ENCODE data around the gene TBX6.
A peak's percentile ranks its signal among the peaks of the same experiment; 100 is the strongest.

The TBX6 gene

DNA sequence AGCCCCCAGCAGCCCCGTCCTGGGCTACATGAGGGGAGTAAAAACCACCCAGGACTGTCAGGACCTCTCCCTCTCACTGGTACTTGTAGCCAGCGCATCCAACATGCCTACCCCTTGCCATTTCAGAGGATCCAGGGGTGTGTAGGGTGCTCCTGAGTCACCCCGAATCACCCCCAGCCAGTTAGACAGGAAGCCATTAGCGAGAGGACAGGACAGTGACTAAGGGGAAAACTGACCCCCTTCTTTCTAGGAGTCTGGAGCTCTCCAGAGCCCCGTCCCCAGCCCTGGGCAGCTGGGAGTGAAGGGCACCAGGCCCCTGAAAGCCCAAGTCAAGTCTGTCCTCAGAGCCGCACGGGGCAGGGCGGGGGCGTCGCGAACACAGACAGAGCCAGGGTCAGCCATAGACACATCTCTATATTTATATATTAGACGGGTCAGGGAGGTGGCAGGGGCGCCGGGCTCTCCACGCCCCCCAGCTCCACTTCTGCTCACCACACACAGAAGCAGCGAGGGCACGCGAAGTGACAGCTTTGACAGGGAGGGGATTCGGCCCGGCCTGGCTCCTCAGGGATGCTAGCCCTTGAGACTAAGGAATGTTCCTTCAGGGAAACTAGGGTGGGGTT, 22.1 kb upstream of the TBX6 start:
- DNase-seq (ENCODE audit: low spot score): no peak

DNA sequence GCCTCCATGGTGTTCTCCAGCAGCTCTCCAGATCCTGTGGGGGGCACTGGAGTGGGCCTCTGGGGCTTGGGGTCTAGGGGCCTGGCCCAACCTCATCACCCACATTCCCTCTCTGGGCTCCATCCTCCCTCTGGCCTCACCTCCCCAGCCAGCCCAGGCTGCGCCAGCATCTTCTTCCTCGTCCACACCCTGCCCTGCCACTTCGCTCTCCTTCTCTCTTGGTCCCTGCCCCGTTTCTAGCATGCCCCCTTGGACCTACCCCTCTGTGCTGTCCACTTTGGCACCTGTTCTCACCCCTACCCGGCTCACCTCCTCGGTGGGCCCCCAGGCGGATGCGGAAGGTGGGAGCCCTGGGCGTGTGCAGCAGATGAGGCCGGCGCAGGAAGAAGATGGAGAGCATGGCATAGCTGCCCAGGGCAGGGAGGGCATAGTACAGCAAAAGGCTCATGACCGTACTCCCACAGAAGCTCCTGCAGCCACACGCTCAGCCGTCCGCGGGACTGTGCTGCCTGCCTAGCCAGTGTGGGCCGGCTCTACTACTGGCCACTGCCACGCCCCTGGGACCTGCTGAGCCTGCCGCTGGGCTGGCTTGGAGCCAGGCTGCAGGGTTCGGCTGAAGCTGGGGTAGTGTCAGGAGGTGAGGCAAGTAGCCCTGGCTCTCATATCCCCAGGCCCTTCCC, 21.4 kb upstream of the TBX6 start, which contains the start of gene GDPD3:
GDPD3 (minus strand) TSS at position 507 of the 680 bp plus-strand sequence; CDS start at position 448, 59 bp downstream.
- no peak for DNase-seq (ENCODE audit: low spot score)

DNA sequence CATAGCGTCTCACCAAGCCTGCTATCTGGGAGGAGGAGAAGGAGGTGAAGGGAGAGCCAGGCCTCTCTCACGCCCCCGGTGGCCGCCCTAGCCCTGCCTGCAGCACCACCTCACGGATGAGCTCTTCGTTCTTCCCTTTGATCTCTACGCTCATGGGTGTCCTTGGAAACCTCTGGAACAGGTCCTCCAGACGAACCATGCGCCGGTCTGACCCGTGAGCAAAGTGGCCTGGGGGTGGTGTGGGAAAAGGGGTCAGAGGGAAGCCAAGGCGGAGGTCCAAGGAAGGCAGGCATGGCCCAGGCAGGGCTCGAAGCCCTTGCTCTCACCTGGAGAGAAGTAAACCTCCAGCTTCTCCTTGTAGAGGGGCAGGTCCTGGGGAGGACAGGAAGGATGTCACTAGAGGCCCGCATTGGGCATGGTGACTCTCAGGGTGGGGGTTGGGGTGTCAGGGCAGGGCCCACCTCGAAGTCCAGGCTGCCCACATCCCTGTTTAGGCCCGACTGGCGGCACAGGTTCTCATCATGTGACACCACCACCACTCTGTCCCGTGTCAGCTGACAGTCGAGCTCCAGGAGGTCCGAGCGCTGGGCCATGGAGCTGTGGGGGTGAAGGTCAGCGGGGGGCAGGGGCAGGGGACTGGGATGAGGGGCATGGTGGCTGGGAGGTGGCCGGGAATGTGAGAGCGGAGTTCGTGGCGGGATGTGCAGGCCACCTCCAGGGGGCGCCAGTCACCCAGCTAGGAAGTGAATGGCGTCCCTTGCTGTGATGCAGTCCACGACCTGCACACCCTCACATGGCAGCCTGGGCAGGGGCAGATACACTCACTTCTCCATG, 20.7 kb upstream of the TBX6 start:
- DNase-seq (ENCODE audit: low spot score): peak; percentile 49

DNA sequence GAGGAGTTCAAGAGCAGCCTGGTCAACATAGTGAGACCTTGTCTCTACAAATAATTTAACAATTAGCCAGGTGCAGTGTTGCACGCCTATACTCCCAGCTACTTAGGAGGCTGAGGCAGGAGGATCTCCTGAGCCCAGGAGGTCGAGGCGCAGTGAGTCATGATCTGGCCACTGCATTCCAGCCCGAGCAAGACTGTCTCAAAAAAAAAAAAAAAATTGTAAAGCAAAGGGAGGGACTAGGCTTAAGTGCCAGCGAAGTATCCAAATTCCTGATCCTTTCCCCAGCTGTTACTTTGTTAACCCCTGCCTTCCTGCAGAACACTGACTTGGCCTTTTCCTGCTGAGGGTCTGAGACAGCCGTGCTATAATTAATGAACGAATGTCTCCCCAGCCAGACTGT, 18.9 kb upstream of the TBX6 start:
- DNase-seq (ENCODE audit: low spot score): no peak

DNA sequence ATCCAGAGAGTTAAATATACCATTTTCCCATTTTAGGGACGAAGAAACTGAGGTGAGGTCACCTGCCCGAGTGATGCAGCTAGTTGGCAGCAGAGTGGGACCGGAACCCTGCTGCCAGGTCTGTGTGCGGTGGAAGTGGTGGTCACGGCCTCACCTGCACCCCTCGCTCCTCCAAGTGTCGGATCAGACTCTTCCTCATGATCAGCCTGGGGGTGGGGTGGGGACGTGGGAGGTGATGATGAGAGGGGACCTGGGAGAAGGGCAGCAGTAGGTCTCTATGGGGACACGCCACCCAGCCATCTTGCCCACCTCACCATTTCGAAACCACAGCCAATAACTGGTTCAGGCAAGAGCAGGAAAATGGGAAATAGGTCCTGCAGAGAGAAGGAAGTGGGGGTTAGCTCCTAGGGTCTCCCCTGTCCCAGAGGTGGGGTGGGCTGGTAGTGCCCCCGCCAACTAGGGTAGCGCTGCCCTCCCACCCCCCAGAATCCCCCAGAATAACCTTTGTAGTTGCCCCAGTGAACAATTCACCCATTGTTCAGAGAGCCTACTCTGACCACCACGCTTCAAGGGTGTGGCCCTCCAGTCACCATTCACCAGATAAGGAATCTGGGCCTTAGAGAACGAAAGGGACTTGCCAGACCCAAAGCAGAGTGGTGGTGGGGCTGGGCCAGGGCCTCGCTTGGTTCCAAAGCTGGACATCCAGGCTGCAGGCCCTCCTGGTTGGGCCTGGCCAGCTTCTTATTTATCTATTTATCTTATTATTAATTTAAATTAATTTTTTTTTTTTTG, 16.5 kb upstream of the TBX6 start:
- no peak for DNase-seq (ENCODE audit: low spot score)

DNA sequence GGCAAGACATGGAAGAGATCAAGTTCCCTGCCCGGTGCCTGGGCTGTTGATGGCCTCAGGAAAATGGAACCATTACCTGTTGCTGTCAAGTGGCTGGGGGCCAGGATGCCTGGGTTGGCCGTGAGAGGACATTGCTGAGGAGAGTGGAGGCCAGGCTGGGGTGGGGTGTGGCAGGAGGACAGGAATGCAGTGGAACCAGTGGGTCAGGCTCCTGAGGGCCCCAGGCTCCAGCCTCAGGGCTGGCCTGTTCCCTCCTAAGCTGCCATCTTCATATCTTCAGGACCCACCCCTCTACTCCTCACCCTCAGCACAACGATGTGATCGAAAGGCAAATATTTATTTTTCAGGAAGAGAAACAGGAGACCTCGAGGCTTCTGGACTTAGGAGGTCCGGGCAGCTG, 12.8 kb upstream of the TBX6 start:
- DNase-seq (ENCODE audit: low spot score): no peak

DNA sequence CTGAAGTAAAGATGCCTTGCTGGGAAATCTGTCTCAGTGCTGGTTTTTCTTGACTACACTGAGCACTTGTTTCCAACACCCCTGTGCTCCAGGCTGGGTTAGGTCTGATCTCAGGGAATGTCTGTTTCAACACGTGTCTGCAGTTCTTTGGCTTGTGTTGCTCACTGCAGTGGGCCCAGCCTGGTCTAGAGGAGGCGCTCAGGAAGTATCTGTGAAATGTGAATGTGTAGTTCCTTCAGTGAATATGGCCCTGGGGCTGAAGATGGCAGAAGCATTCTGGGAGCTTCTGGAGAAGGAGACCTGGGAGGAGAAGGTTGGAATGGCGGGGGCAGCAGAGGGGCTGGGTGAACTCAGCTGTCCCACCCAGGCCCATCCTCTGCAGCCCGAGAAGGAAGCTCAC, 12.4 kb upstream of the TBX6 start:
- no peak for DNase-seq (ENCODE audit: low spot score)

DNA sequence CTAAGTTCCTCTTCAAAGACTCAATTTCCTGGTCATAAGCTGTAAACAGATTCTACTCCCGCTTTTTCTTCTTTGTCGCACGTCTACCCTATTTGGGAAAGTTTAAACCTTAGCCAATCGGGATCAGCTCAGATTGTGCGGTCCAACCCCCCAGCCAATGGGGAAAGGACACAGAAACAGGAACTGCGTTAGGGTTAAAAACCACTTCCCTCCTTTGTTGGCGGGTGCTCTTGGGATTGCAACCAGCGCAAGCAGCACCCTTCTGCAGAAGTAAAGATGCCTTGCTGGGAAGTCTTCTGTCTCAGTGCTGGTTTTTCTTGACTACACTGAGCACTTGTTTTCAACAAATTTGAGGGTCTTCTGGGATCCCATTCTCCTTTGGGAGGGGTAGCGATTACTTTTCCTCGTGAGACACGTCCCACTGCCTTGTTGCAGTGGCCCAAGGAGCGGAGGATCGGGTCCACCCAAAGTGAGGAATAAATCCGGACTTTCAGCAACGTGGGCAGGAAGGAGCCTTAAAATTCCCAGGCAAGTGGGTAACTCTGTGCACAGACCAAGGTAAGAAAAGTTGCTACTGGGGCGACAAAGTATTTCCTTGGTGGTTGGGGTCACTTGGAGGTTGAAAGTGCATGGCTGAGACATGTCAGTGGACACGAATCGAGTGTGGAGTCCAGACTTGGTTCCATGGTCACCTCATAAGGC, 5.3 kb upstream of the TBX6 start:
- no peak for DNase-seq (ENCODE audit: low spot score)

DNA sequence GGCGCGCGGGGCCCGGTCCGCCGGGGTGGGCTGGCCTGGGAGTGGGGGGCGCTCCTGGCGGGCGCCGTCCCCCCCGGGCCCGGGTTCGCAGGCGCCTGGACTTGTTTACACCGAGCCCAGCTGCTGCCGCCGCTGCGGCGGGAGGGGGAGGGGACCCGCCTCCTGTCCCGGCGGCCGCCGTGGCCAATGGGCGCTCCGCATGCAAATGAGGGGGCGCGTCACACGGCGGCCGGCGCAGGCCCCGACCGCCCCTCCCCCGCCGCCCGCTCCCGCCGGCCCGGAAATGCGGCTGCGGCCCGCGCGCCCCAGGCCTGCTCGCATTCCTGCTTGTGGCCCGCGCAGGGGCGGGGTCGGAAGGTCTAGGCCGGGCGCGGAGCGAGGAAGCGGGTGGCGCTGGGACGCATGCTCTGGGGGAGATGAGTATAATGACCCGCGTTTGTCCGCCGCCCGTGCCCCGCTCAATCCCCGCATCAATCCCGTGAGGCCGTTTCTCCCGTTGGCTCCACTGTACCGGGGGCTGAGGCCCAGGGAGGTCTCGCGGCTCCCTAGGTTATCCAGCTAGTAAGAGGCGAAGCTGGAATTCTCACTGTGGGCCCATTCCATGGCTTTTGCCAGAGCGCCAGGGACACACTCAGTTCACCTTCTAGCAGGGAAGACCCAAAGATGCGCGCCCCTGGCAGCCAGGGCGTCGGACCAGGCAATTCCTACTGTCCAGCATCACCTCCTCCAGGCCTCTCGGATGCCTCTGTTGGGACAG, 4.6 kb upstream of the TBX6 start, which contains the start of gene YPEL3:
YPEL3 (minus strand) TSS at position 109 of the 757 bp plus-strand sequence. CDS start 731 bp downstream, outside the sequence.
- DNase-seq (ENCODE audit: low spot score): peak; percentile 90

DNA sequence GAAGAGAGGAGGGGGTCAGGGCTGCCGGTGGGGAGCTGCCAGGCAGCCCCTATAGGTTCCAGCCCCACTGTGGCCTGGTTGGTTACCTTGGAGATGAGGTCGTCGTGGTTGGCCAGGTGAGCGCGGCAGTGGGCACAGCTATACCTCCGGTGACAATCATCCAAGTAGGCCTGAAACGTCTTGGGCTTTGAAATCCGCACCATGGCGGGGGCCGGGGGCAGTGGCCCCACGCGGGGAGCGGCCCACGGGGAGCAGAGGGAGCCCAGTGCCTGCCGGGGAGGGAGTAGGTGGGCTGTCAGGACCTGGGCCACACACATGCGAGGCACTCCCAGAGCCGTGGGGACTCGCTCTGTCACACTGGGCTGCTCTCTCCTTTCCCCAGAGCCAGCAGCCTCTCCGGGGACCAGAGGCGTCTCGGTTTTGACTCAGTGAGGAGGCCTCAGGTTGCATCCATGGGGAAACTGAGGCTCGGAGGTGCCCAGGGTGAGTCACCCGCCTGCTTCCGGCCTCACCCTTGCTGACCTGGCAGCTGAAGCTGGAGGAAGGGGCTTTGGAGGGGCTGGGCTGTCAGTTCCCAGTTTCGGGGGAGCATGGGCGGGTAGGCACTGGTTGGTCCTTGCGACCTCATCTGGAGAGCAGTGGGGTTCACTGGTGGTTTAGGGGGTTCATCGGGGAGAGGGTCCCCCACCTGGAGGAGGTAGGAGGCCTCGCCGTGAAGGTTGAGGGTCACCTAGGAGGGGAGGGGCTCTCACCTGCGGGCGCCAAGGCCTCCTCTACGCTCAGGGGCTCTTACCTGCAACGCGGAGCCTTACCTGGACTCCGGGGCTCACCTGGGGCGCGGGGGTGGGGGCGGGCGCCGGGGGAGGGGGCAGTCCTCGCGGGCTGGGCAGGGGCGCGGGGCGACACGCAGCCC, 3.7 kb upstream of the TBX6 start:
- DNase-seq (ENCODE audit: low spot score): no peak

DNA sequence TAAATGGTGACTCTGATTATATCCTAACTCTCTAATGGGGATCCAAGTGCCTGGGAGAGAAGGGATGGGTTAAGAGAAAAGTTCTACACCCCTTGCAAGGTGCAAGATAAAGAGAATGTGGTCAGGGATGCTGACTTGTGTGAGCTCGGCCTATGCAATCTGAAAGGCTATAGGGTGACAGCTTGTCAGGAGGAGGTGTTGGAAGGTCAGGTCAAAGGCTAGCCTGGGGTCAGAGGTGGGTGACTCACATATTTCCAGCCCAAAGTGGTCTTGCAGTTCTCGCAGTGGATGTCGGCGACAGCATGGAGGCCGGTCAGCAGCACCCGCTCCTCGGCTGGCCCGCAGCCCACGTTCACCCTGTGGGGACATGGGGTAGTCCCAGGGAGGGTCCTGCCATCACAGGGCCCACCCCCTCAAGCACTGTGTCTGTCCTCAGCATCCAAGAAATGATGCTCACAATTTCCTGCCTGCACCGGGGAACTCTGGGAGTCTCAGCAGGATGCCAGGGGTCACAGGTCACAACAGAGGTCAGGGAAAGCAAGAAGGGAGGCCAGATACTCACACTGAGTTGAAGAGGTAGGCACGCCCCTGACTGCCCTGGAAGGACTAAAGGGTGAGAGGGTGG, 2.9 kb upstream of the TBX6 start:
- DNase-seq (ENCODE audit: low spot score): no peak

DNA sequence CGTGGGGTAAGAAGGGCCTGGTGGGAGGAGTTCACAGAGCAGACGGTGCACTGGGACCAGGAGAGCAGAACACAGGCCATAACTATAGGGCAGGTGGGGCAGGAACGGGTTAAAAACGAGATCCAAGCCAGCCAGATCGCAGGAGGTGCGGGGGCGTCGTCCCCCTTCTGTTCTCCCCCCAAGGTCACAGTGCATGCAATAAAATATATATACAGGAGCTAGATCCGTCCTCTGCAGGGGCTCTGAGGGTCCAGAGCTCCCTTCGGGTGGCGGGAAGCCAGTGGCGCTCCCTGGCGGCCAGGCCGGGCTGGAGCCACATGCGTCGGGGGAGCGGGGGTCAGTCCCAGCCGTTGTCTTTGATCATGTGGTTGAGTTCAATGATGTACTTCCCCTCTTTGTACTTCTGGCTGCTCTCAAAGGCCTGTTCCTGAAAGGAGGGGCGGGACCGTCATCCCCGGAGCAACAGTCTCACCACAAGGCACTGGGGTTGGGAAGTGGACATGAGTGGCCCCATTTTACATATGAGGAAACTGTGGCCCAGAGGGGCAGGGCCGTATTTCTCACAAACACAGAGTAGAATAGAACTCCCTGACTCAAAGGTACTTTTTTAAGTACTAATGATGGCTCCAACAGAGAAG, 768 bp upstream of the TBX6 start:
- DNase-seq (ENCODE audit: low spot score): peak; percentile 51

DNA sequence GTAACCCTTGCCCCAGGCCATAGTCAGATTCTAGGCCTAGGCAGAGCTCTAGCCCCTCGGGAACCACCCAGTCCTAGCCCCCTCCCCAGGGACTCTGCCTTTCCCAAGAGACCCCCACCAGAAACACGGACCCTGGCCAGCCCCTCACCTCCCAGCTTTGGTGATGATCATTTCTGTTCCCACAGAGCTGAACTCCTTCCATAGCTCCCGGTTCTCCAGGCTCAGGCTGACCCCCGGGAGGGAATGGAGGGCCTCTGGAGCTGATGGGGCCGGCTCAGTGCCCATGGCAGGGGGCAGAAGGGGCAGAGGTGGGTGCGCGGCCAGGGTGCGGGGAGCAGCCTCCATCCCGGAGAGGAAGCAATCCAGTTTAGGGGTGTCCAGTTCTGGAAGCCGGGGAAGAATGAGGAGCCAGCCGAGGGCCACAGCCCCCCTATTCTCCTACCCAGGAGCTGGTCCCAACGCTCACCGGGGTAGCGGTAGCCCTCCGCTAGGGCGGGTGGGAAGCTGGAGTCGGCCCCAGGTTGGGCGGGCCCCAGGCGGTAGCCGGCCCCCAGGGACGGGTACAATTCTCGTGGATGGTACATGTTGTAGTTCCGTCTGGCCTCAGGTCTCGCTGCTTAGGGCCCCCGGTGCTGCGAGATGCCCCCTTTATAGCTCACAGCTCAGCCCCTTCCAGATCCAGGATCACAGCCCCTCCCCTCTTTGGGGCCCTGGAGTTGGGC, 953 bp downstream of the TBX6 start:
- DNase-seq (ENCODE audit: low spot score): no peak

DNA sequence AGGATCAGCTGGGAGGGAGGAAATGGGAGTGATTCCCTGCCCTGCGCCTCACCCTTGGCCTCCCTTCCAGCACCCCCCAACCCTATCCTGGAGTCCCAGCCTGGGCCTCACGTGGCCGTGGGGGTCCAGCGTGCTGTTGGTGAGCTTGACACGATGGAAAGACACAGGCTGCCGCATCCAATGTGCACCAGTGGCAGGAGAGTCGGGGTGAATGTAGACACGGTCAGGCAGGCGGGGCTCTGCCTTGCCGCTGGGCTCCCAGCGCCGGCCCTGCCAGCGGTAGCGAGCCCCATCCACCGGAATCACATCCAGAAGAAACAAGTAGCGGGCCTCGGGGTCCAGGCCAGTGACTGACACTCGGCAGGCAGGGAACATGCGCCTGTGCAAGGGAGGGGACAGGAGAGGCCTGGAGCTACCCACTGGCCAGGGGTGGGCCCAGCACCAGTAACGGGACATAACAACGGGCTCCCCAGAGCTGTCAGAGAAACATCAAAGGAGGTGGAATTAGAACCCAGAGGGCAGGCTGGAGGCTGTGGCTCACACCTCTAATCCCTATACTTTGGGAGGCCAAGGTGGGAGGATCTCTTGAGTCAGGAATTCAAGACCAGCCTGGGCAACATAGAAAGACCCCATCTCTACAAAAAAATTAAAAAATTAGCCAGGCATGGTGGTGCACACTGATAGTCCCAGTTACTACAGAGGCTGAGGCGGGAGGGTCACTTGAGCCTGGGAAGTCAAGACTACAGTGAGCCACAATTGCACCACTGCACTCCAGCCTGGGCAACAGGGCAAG, 2.7 kb downstream of the TBX6 start:
- no peak for DNase-seq (ENCODE audit: low spot score)

DNA sequence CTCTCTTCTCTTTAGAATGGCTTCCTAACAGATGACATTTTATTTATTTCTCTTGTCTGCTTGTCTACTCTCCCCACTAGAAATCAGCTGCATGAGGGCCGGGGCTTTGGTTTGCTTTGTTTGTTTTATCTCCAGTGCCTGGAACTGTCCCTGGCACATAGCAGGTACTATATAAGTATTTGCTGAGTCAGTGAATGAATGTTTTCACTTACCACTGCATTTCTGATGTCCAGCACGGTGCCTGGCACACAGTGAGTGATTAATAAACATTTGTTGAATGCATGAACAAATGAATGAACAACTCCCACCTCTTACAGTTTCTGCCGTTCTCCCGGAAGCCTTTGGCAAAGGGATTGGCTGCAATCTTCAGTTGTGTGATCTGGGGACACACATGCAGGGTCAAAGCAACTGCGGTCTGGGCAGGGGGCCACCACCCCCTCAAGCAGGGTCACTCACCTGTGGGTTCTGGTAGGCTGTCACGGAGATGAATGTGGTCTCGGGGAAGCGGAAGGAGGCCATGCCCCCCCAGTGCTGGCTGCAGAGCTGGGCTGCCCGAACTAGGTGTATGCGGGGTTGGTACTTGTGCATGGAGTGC, 3.4 kb downstream of the TBX6 start:
- DNase-seq (ENCODE audit: low spot score): no peak

DNA sequence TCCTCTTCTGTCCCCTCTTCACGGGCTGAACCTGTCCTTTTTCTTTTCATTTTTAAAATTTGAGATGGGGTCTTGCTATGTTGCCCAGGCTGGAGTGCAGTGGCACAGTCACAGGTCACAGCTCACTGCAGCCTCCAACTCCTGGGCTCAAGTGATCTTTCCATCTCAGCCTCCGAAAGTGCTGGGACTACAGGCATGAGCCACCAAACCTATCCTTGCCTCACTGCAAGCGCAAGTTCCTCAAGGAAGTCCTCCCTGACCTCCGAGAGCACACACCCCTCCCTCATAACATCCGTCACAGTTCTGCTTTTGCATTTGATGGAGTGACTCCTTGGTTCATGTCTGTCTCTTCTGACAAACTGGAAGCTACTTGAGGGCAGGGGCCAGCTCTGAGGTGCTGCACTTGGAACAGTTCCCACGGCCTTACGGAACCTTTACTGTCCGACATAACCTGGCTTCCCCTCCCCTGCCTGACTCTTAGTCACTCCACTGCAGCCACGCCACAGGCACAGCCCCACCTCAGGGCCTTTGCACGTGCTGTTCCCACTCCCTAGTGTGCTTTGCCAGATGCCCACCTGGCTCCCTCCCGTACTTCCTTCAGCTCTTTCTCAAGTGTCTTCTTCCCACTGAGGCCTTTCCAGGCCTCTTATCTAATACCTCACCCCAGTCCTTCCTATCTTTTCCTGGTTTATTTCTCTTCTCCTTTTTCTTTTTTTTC, 4.4 kb downstream of the TBX6 start:
- DNase-seq (ENCODE audit: low spot score): no peak

All from CD4-positive, alpha-beta T cell treated with Interleukin-6 at 100 ng/mL for 8 hours (primary cell).